CD4-positive, alpha-beta T cell (primary cell): ENCODE results near the gene POLR2M. TPM values are rescaled to one million over a fixed set of nuclear protein-coding genes. Genes with fewer than 3 reads are reported as not detected.

Source experiments
- ATAC-seq: fragments of 200-7000 bp; cut with Tn5 transposase; one replicate; pipeline ENCODE4 v1.10.0; 2022; ENCODE audit warnings: mild to moderate bottlenecking; ENCODE audit not compliant: poor library complexity
- CTCF ChIA-PET: fragments of 350-600 bp; sonication (Branson Sonifier 250); formaldehyde crosslinking; loops from one replicate; lab custom pipeline; 2021; ENCODE audit warnings: antibody characterized with exemption, inconsistent platforms; lab: Charles Lee
- POLR2A ChIA-PET: fragments of 350-600 bp; sonication (Branson Sonifier 250); formaldehyde crosslinking; loops from one replicate; lab custom pipeline; 2021; ENCODE audit warnings: antibody characterized with exemption, inconsistent platforms; lab: Charles Lee
- DNase-seq, 14 experiments: peaks; one replicate each; pipeline ENCODE4 v3.0.0-alpha.2; 2013 to 2020; ENCODE audit warnings: mixed read lengths in 2 of 14
- H3K27ac ChIP-seq, 2 donors: one replicate each; pipeline versions ENCODE4 v1.5.1 to v1.7.0; 2013; ENCODE audit warnings: low read length in 2 of 2, low read depth in 1 of 2, mild to moderate bottlenecking in 1 of 2
- H3K27me3 ChIP-seq, 2 experiments: 1 replicate in 1 of 2; 2 replicates in 1 of 2; pipeline versions ENCODE4 v1.6.1 to v1.7.0; 2013; ENCODE audit warnings: low read length in 2 of 2, control low read depth in 1 of 2, mild to moderate bottlenecking in 1 of 2, moderate library complexity in 1 of 2; ENCODE audit not compliant: insufficient read depth in 2 of 2, control insufficient read depth in 1 of 2
- H3K36me3 ChIP-seq: one replicate; pipeline ENCODE4 v1.6.1; 2013; ENCODE audit warnings: low read length, control low read depth; ENCODE audit not compliant: insufficient read depth
- H3K4me1 ChIP-seq: one replicate; pipeline ENCODE4 v1.6.1; 2013; ENCODE audit warnings: low read length, control low read depth; ENCODE audit not compliant: insufficient read depth
- H3K4me3 ChIP-seq: one replicate; pipeline ENCODE4 v1.5.1; 2013; ENCODE audit warnings: mild to moderate bottlenecking, low read length, moderate library complexity
- H3K9me3 ChIP-seq, 2 experiments: 1 replicate in 1 of 2; 2 replicates in 1 of 2; pipeline versions ENCODE4 v1.6.1 to v1.7.0; 2013; ENCODE audit warnings: low read length in 2 of 2, mild to moderate bottlenecking in 2 of 2, control low read depth in 1 of 2, moderate library complexity in 1 of 2; ENCODE audit not compliant: control insufficient read depth in 1 of 2, insufficient read depth in 1 of 2
- H3K27ac Mint-ChIP-seq: one replicate; pipeline ENCODE4 v1.8.0; 2020; ENCODE audit warnings: mixed read lengths
- H3K27me3 Mint-ChIP-seq: one replicate; pipeline ENCODE4 v1.8.0; 2021; ENCODE audit warnings: mixed read lengths
- H3K36me3 Mint-ChIP-seq: one replicate; pipeline ENCODE4 v1.8.0; 2021; ENCODE audit warnings: low read depth, mixed read lengths
- H3K4me1 Mint-ChIP-seq: one replicate; pipeline ENCODE4 v1.8.0; 2021; ENCODE audit warnings: low read depth, mixed read lengths
- H3K4me3 Mint-ChIP-seq: one replicate; pipeline ENCODE4 v1.8.0; 2020; ENCODE audit warnings: mild to moderate bottlenecking, mixed read lengths
- H3K9me3 Mint-ChIP-seq: one replicate; pipeline ENCODE4 v1.8.0; 2020; ENCODE audit warnings: mixed read lengths
- CTCF ChIP-seq: fragments of 200-600 bp; IDR thresholded peaks from one replicate; pipeline ENCODE4 v1.8.0; 2022; ENCODE audit warnings: antibody characterized with exemption, mild to moderate bottlenecking
- intact Hi-C, 2 experiments: fragments of 100-400 bp; cut with DNase I in 1 of 2; cut with micrococcal nuclease in 1 of 2; formaldehyde crosslinking; loops; one replicate each; pipeline versions ENCODE4 v1.15.1 to v1.9.0; 2023 to 2025; cut with DNase I, micrococcal nuclease
- total RNA-seq, 174 experiments: library from RNA in 2 of 174; stranded (reverse) in 2 of 174; gene quantifications; one replicate each; pipeline ENCODE4 v1.2.3 and lab custom pipeline; 2021 to 2026

Gene POLR2M
- total RNA-seq, 2 experiments from 2014 or later, result 88.5 to 109 TPM

- no peaks in the 10 kb centered on the region for H3K36me3 Mint-ChIP-seq
- TF ChIP-seq CTCF, result no peak
- no peaks in the 10 kb centered on the region for H3K4me1 Mint-ChIP-seq
- Histone ChIP-seq H3K36me3 (no peaks in the 10 kb centered on the region), H3K27ac (no peak overlapping the region), H3K9me3 (no peaks in the 10 kb centered on the region), H3K4me3 (no peak overlapping the region), H3K27me3 (no peaks in the 10 kb centered on the region), H3K4me1 (no peaks in the 10 kb centered on the region)
- no peaks in the 10 kb centered on the region for H3K27me3 Mint-ChIP-seq
- ChIA-PET POLR2A (no interaction called here), CTCF (no interaction called here)
- no peak overlapping the region for H3K27ac Mint-ChIP-seq
- ATAC-seq, result no peak
- DNase-seq, result no peak
- no peaks in the 10 kb centered on the region for H3K9me3 Mint-ChIP-seq
- intact Hi-C loops, result no loop called here
- H3K4me3 Mint-ChIP-seq, result no peak overlapping the region
Observed at GRCh38 chr15:57686657-57687056, 19.9 kb upstream of the POLR2M start.

GRCh38 chr15:57690341-57690966, 16.1 kb upstream of the POLR2M start:
- Histone ChIP-seq H3K27ac (no peak overlapping the region), H3K9me3 (no peaks in the 10 kb centered on the region), H3K4me1 (no peaks in the 10 kb centered on the region), H3K36me3 (no peaks in the 10 kb centered on the region), H3K4me3 (no peak overlapping the region), H3K27me3 (no peaks in the 10 kb centered on the region)
- Mint-ChIP-seq H3K4me3 (no peak overlapping the region), H3K4me1 (no peaks in the 10 kb centered on the region), H3K36me3 (no peaks in the 10 kb centered on the region), H3K27me3 (no peaks in the 10 kb centered on the region), H3K27ac (no peak overlapping the region), H3K9me3 (no peaks in the 10 kb centered on the region)
- TF ChIP-seq CTCF, result no peak
- intact Hi-C loops, result no loop called here
- ChIA-PET POLR2A (no interaction called here), CTCF (no interaction called here)
- ATAC-seq, result no peak
- DNase-seq, result no peak

GRCh38 chr15:57691082-57691481, 15.4 kb upstream of the POLR2M start:
- no peak for DNase-seq
- Mint-ChIP-seq H3K27ac (no peak overlapping the region), H3K9me3 (no peaks in the 10 kb centered on the region), H3K4me3 (no peak overlapping the region), H3K27me3 (no peaks in the 10 kb centered on the region), H3K4me1 (no peaks in the 10 kb centered on the region), H3K36me3 (no peaks in the 10 kb centered on the region)
- CTCF ChIA-PET, result no interaction called here
- H3K4me3 ChIP-seq, result no peak overlapping the region
- H3K27me3 ChIP-seq, result no peaks in the 10 kb centered on the region
- ATAC-seq, result no peak
- no peaks in the 10 kb centered on the region for H3K9me3 ChIP-seq
- no peaks in the 10 kb centered on the region for H3K4me1 ChIP-seq
- H3K36me3 ChIP-seq, result no peaks in the 10 kb centered on the region
- intact Hi-C loops, result no loop called here
- POLR2A ChIA-PET, result no interaction called here
- no peak overlapping the region for H3K27ac ChIP-seq
- no peak for TF ChIP-seq CTCF
